H1 (cell line): ENCODE measurements around the gene ACTN4. TPM values are rescaled to one million over a fixed set of nuclear protein-coding genes. Genes with fewer than 3 reads are reported as not detected.

Source experiments
- CTCF ChIA-PET: fragments of 300-600 bp; sonication (Branson Sonifier 250); formaldehyde crosslinking; loops from one replicate; lab custom pipeline; 2021; ENCODE audit not compliant: partially characterized antibody; lab: Charles Lee
- POLR2A ChIA-PET: fragments of 300-600 bp; sonication (Branson Sonifier 250); formaldehyde crosslinking; loops from one replicate; lab custom pipeline; 2021; ENCODE audit warnings: inconsistent platforms; ENCODE audit not compliant: partially characterized antibody; lab: Charles Lee
- DNase-seq, 2 experiments: peaks; one replicate each; pipeline versions ENCODE4 v3.0.0 to v3.0.0-alpha.2; 2010 to 2022; ENCODE audit warnings: low spot score in 2 of 2, low read depth in 1 of 2, mixed read lengths in 1 of 2
- FAIRE-seq: peaks from 2 replicates; lab custom pipeline; 2011; peaks lifted over from hg19 to GRCh38; lab: Jason Lieb, UNC
- H2AFZ ChIP-seq: 2 replicates; pipeline ENCODE4 v1.8.1; 2012; ENCODE audit warnings: low read length, inconsistent platforms
- H2AK5ac ChIP-seq: 2 replicates; pipeline ENCODE4 v1.6.1; 2013; ENCODE audit warnings: low read depth, low read length
- H2BK120ac ChIP-seq: replicated peaks from 2 replicates; pipeline ENCODE3; 2013; ENCODE audit warnings: low read depth, low read length, inconsistent platforms
- H2BK12ac ChIP-seq: 2 replicates; pipeline ENCODE4 v1.6.1; 2013; ENCODE audit warnings: low read depth, low read length
- H2BK15ac ChIP-seq: 2 replicates; pipeline ENCODE4 v1.6.1; 2013; ENCODE audit warnings: low read length
- H2BK20ac ChIP-seq: 2 replicates; pipeline ENCODE4 v1.6.1; 2013; ENCODE audit warnings: low read length
- H2BK5ac ChIP-seq: 2 replicates; pipeline ENCODE4 v1.6.1; 2013; ENCODE audit warnings: low read depth, low read length
- H3K14ac ChIP-seq: 2 replicates; pipeline ENCODE4 v1.6.1; 2013; ENCODE audit warnings: inconsistent platforms; ENCODE audit not compliant: insufficient read length
- H3K18ac ChIP-seq: 2 replicates; pipeline ENCODE4 v1.6.1; 2013; ENCODE audit warnings: low read length; ENCODE audit errors: extremely low read depth
- H3K23ac ChIP-seq: 2 replicates; pipeline ENCODE4 v1.6.1; 2013; ENCODE audit warnings: inconsistent platforms; ENCODE audit not compliant: insufficient read length
- H3K23me2 ChIP-seq: 2 replicates; pipeline ENCODE4 v1.6.1; 2013; ENCODE audit warnings: low read depth, low read length
- H3K27ac ChIP-seq: 2 replicates; pipeline ENCODE4 v1.6.1; 2011; ENCODE audit warnings: low read depth, low read length, inconsistent platforms
- H3K27me3 ChIP-seq, 4 experiments: replicated peaks in 1 of 4; 1 replicate in 1 of 4; 2 replicates in 3 of 4; pipeline versions ENCODE4 v1.6.1 to v1.8.1; 2011 to 2013; ENCODE audit warnings: low read length in 3 of 4, mild to moderate bottlenecking in 3 of 4, inconsistent platforms in 2 of 4, mixed read lengths in 2 of 4, moderate library complexity in 1 of 4; ENCODE audit not compliant: control insufficient read depth in 3 of 4, insufficient read depth in 3 of 4; ENCODE audit errors: extremely low read depth in 1 of 4
- H3K36me3 ChIP-seq, 4 experiments: 2 replicates each; pipeline versions ENCODE4 v1.6.1 to v1.8.1; 2011 to 2013; ENCODE audit warnings: mild to moderate bottlenecking in 4 of 4, low read length in 3 of 4, moderate library complexity in 2 of 4, control low read depth in 1 of 4, inconsistent platforms in 1 of 4; ENCODE audit not compliant: insufficient read depth in 4 of 4, control insufficient read depth in 2 of 4
- H3K4ac ChIP-seq: replicated peaks from 2 replicates; pipeline ENCODE3; 2013; ENCODE audit warnings: low read length, low read depth, mixed read lengths, inconsistent platforms; ENCODE audit not compliant: insufficient read length
- H3K4me1 ChIP-seq, 4 experiments: replicated peaks in 1 of 4; 1 replicate in 1 of 4; 2 replicates in 3 of 4; pipeline versions ENCODE4 v1.6.1 to v1.8.1; 2011 to 2013; ENCODE audit warnings: low read length in 3 of 4, inconsistent platforms in 2 of 4, mixed read lengths in 1 of 4; ENCODE audit not compliant: insufficient read depth in 4 of 4, control insufficient read depth in 3 of 4
- H3K4me2 ChIP-seq, 2 experiments: 2 replicates each; pipeline versions ENCODE4 v1.6.1 to v1.8.1; 2011 to 2013; ENCODE audit warnings: low read depth in 2 of 2, low read length in 2 of 2, control low read depth in 1 of 2, inconsistent platforms in 1 of 2, mild to moderate bottlenecking in 1 of 2; ENCODE audit not compliant: insufficient read depth in 1 of 2
- H3K4me3 ChIP-seq, 4 experiments: fragments of 200-600, 300-600 bp in 1 of 4; sonication (generic), shearing (Covaris generic), sonication (Bioruptor Twin) in 1 of 4; 2 replicates each; pipeline versions ENCODE4 v1.5.1 to v1.8.1; 2011 to 2016; ENCODE audit warnings: low read length in 4 of 4, low read depth in 3 of 4, control low read depth in 2 of 4, inconsistent platforms in 2 of 4, mild to moderate bottlenecking in 2 of 4, mixed read lengths in 1 of 4, moderate library complexity in 1 of 4; ENCODE audit not compliant: insufficient read depth in 2 of 4; ENCODE audit errors: extremely low read depth in 1 of 4
- H3K56ac ChIP-seq: replicated peaks from 2 replicates; pipeline ENCODE3; 2013; ENCODE audit warnings: low read depth, mild to moderate bottlenecking, mixed read lengths, low read length, inconsistent platforms; ENCODE audit not compliant: insufficient read length
- H3K79me1 ChIP-seq: 2 replicates; pipeline ENCODE4 v1.6.1; 2013; ENCODE audit warnings: low read depth, low read length, control low read depth
- H3K79me2 ChIP-seq, 2 experiments: 2 replicates each; pipeline versions ENCODE4 v1.6.1 to v1.8.1; 2012 to 2013; ENCODE audit warnings: low read length in 2 of 2, mild to moderate bottlenecking in 2 of 2, inconsistent platforms in 1 of 2; ENCODE audit not compliant: insufficient read depth in 2 of 2, control insufficient read depth in 1 of 2
- H3K9ac ChIP-seq, 4 experiments: replicated peaks in 1 of 4; 1 replicate in 1 of 4; 2 replicates in 3 of 4; pipeline versions ENCODE4 v1.6.1 to v1.8.1; 2011 to 2013; ENCODE audit warnings: low read depth in 3 of 4, low read length in 3 of 4, control low read depth in 2 of 4, mild to moderate bottlenecking in 2 of 4, moderate library complexity in 2 of 4, inconsistent platforms in 1 of 4; ENCODE audit errors: extremely low read depth in 1 of 4
- H3K9me3 ChIP-seq, 2 experiments: 2 replicates each; pipeline versions ENCODE4 v1.6.1 to v1.8.1; 2012 to 2013; ENCODE audit warnings: mild to moderate bottlenecking in 2 of 2, moderate library complexity in 2 of 2, control low read depth in 1 of 2, inconsistent platforms in 1 of 2, low read depth in 1 of 2, low read length in 1 of 2, mixed read lengths in 1 of 2; ENCODE audit not compliant: insufficient read depth in 2 of 2
- H4K20me1 ChIP-seq, 2 experiments: replicated peaks in 1 of 2; 2 replicates each; pipeline versions ENCODE3 to v1.8.1; 2011 to 2013; ENCODE audit warnings: inconsistent platforms in 2 of 2, low read length in 2 of 2, mild to moderate bottlenecking in 1 of 2; ENCODE audit not compliant: insufficient read depth in 2 of 2, control insufficient read depth in 1 of 2
- H4K5ac ChIP-seq: 2 replicates; pipeline ENCODE4 v1.6.1; 2013; ENCODE audit warnings: low read length, low read depth, mixed read lengths, inconsistent platforms; ENCODE audit not compliant: insufficient read length
- H4K8ac ChIP-seq: 2 replicates; pipeline ENCODE4 v1.8.0; 2013; ENCODE audit warnings: mild to moderate bottlenecking, moderate library complexity, low read length, inconsistent platforms; ENCODE audit not compliant: insufficient read depth; ENCODE audit errors: extremely low read depth
- H4K91ac ChIP-seq: replicated peaks from 2 replicates; pipeline ENCODE3; 2013; ENCODE audit warnings: low read length, mixed read lengths, inconsistent platforms; ENCODE audit not compliant: insufficient read length
- CEBPB ChIP-seq: IDR thresholded peaks from 2 replicates; pipeline ENCODE4 v1.6.1; 2012; ENCODE audit warnings: low read depth, low read length
- HDAC2 ChIP-seq, 2 experiments: fragments of 300-600 bp in 1 of 2; sonication (generic) in 1 of 2; IDR thresholded peaks; 2 replicates each; pipeline ENCODE4 v1.6.1; 2011 to 2012; ENCODE audit warnings: low read depth in 2 of 2, low read length in 2 of 2, mild to moderate bottlenecking in 2 of 2, moderate library complexity in 2 of 2, borderline replicate concordance in 1 of 2, inconsistent platforms in 1 of 2
- POLR2A ChIP-seq, 2 experiments: IDR thresholded peaks; 1 replicate in 1 of 2; 2 replicates in 1 of 2; pipeline ENCODE4 v1.6.1; 2011; ENCODE audit warnings: low read depth in 2 of 2, low read length in 2 of 2, mild to moderate bottlenecking in 2 of 2; ENCODE audit errors: control extremely low read depth in 1 of 2
- SIX5 ChIP-seq: IDR thresholded peaks from 2 replicates; pipeline ENCODE4 v1.6.1; 2011; ENCODE audit warnings: mild to moderate bottlenecking, low read depth, low read length
- SRF ChIP-seq: IDR thresholded peaks from 2 replicates; pipeline ENCODE4 v1.6.1; 2011; ENCODE audit warnings: mild to moderate bottlenecking, low read depth, low read length, moderate library complexity
- TAF1 ChIP-seq: IDR thresholded peaks from 2 replicates; pipeline ENCODE4 v1.6.1; 2011; ENCODE audit warnings: mild to moderate bottlenecking, low read depth, low read length
- TBP ChIP-seq: IDR thresholded peaks from 2 replicates; pipeline ENCODE4 v1.6.1; 2011; ENCODE audit warnings: low read depth, low read length, improper control_type of control experiment
- TEAD4 ChIP-seq: IDR thresholded peaks from 2 replicates; pipeline ENCODE4 v1.6.1; 2012; ENCODE audit warnings: low read depth, low read length, inconsistent platforms, mixed read lengths
- ZNF274 ChIP-seq: IDR thresholded peaks from 2 replicates; pipeline ENCODE4 v1.7.0; 2012; ENCODE audit warnings: low read length, borderline replicate concordance; ENCODE audit errors: extremely low read depth
- WGBS, 2 experiments: shearing (Covaris generic) in 1 of 2; methylation state at CpG; one replicate each; pipeline versions ENCODE4 v1.1.6 to v1.1.7; 2013 to 2015; ENCODE audit warnings: low lambda C conversion rate in 2 of 2, mixed read lengths in 2 of 2, inconsistent platforms in 1 of 2, low coverage in 1 of 2, missing lambda C conversion rate in 1 of 2; ENCODE audit not compliant: insufficient replicate concordance in 2 of 2, insufficient coverage in 1 of 2, insufficient read length in 1 of 2; ENCODE audit errors: extremely low coverage in 1 of 2, missing lambda C conversion rate in 1 of 2; 5-methylcytosine and 5-hydroxymethylcytosine counted together
- polyA plus RNA-seq, 7 experiments: library from polyadenylated mRNA; depleted of rRNA in 3 of 7; stranded (reverse) in 5 of 7; unstranded in 2 of 7; fragments of >200 nt in 5 of 7; fragments of 200-250 nt in 2 of 7; gene quantifications; 1 replicate in 5 of 7; 2 replicates in 1 of 7; 4 replicates in 1 of 7; pipeline versions ENCODE4 v1.2.1 to v1.2.3, GENCODE V29; 2011 to 2013; ENCODE audit warnings: missing spikeins in 2 of 7, mixed read lengths in 2 of 7
- total RNA-seq: library from RNA; stranded (reverse); fragmentation: NEBNext Ultra II Directional; extraction: Animal tissue kit (Norgen Biotek cat#: 25700); gene quantifications from 2 replicates; pipeline ENCODE4 v1.2.1, GENCODE V29; 2021

Gene ACTN4
- total and polyA plus RNA-seq, 2 of the 8 experiments (the other 6 are each of a cell fraction or from before 2014, with no cell fraction given): 211 to 520 TPM

DNA sequence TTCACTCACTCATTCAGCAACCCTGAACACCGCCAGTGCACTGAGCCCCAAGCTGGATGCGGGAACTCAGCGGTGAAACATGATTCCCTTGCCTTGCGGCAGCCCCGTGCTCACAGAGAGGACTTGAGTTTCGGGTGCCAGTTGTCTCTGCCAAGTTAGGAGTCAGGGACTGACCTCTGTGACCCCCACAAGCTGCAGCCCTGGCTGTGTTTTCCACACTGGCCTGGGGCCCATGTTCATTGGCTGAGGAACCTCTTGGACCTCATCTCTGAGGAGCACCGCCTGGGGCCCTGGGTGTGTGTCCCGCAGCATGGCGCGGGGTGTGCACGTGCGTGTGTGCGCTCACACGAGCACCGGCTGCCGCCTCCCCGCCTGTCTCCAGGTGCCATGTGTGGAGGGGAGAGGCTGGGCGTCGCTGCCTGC is 65.8 kb downstream of the ACTN4 start:
- DNase-seq (no peak), FAIRE-seq (no peak)
- Histone ChIP-seq H4K91ac (no peak overlapping the region), H2BK20ac (no peak overlapping the region), H2BK120ac (no peak overlapping the region), H3K36me3 (peaks cover 29 to 80% (median 56%) of the 10 kb centered on the region in 4 experiments; a peak in 7 of 8 replicates), H3K79me1 (peaks cover 4% of the 10 kb centered on the region), H2BK5ac (no peak overlapping the region; the same call in 1 of the 2 replicates), H2AK5ac (no peak overlapping the region), H3K79me2 (no peaks in the 10 kb centered on the region), H3K4me1 (no peaks in the 10 kb centered on the region), H3K9me3 (no peaks in the 10 kb centered on the region), H2BK15ac (no peak overlapping the region), H3K4ac (no peak overlapping the region), H3K23me2 (no peaks in the 10 kb centered on the region), H3K14ac (no peak overlapping the region), H3K27me3 (no peaks in the 10 kb centered on the region), H2BK12ac (no peak overlapping the region), H3K27ac (no peak overlapping the region), H3K4me3 (no peak overlapping the region), H3K9ac (no peak overlapping the region), H2AFZ (no peak overlapping the region), H3K56ac (no peak overlapping the region), H3K18ac (no peak overlapping the region), H4K5ac (no peak overlapping the region), H4K20me1 (peaks cover 5 to 17% of the 10 kb centered on the region in 2 experiments), H4K8ac (peak overlapping the region; percentile 17; the same call in 1 of the 2 replicates), H3K4me2 (no peak overlapping the region), H3K23ac (no peak overlapping the region)
- POLR2A ChIA-PET: interaction anchor here (1.4 to 2.1 kb wide), 4 partner anchors 10 to 122 kb away, joined by 4 to 7 read pairs (median 5); no protein-coding TSS in a partner anchor
- 90% methylated on average over 14 of the region's 19 CpGs; no CpG with 5 or more reads in 1 of the 2 experiments for WGBS, 2 experiments
- CTCF ChIA-PET: interaction anchor here (1.2 to 1.9 kb wide), 3 partner anchors 10 to 77 kb away, joined by 3 to 11 read pairs (median 3); no protein-coding TSS in a partner anchor
- TF ChIP-seq POLR2A (IDR thresholded peaks at IDR 0.05; ENCODE audit: control extremely low read depth in 1 of 2, low read depth in 2 of 2, low read length in 2 of 2): no peak
- no peak for TF ChIP-seq TEAD4
- TF ChIP-seq SRF: no peak
- no peak for TF ChIP-seq TAF1
- TF ChIP-seq CEBPB: no peak
- no peak for TF ChIP-seq ZNF274
- TF ChIP-seq TBP: no peak
- TF ChIP-seq SIX5: no peak
- TF ChIP-seq HDAC2 (IDR thresholded peaks at IDR 0.05; ENCODE audit: borderline replicate concordance in 1 of 2, low read depth in 2 of 2, low read length in 2 of 2): no peak
